Measurements from ENCODE around the gene C4orf51. TPM values are rescaled to one million over a fixed set of nuclear protein-coding genes. Genes with fewer than 3 reads are reported as not detected.

C4orf51 gene
- total and polyA plus RNA-seq, 7 experiments from 2014 or later, result not detected

DNA sequence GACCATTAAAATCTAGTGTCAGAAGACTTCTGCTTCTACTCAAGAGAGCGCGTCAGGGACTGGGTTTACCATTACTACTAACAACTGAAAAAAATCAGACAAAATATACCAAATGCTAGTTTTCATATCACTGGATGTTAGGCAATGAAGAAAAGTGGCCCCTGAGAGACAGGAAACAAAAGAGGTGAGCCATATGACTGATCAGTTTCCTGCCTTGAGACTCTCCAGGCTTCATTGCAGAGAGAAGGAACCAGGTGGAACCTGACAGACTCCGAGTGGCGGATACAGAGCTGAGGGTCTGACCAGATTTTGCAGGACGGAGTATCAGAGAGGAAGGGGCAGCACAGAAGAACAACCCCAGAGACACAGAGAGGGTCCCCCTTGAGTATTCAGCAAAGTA is 86.3 kb downstream of the C4orf51 start:
- intact Hi-C loops (cut with micrococcal nuclease), result loop anchor here in 1 of 2 donors (5.0 kb wide), 1 partner anchor 41 kb away; no protein-coding TSS in a partner anchor
- no peak overlapping the region for H3K4me3 ChIP-seq (ENCODE audit: low read length)
- no peaks in the 10 kb centered on the region for H3K9me3 ChIP-seq (ENCODE audit: control insufficient read depth in 2 of 3, low read length in 3 of 3)
- no peaks in the 10 kb centered on the region for H3K27me3 ChIP-seq (ENCODE audit: control insufficient read depth in 2 of 2, insufficient read depth in 2 of 2, low read length in 2 of 2)
- no peak overlapping the region for H3K27ac ChIP-seq (ENCODE audit: low read depth, low read length)
- peaks cover 0 to 39% (median 3%) of the 10 kb centered on the region in 3 experiments for H3K36me3 ChIP-seq (ENCODE audit: control insufficient read depth in 2 of 3, insufficient read depth in 3 of 3, low read length in 3 of 3)
- ChIA-PET POLR2A (no interaction called here), CTCF (interaction anchor here (0.5 kb wide), 1 partner anchor 1057 kb away, joined by 4 read pairs; no protein-coding TSS in a partner anchor)
- ATAC-seq (no peak), DNase-seq (no peak)
- no peak overlapping the region for H3K4me3 Mint-ChIP-seq
- peaks cover 0 to 13% (median 5%) of the 10 kb centered on the region in 11 donors for H3K9me3 Mint-ChIP-seq
- no peak overlapping the region for H3K27ac Mint-ChIP-seq
- H3K4me1 Mint-ChIP-seq, result peaks cover 0 to 16% (median 0%) of the 10 kb centered on the region in 7 donors
- no peaks in the 10 kb centered on the region for H3K27me3 Mint-ChIP-seq
- H3K4me1 ChIP-seq (ENCODE audit: control insufficient read depth in 2 of 2, insufficient read depth in 2 of 2, low read length in 2 of 2), result no peaks in the 10 kb centered on the region
- H3K36me3 Mint-ChIP-seq, result peaks cover 22 to 76% (median 63%) of the 10 kb centered on the region in 5 donors

DNA sequence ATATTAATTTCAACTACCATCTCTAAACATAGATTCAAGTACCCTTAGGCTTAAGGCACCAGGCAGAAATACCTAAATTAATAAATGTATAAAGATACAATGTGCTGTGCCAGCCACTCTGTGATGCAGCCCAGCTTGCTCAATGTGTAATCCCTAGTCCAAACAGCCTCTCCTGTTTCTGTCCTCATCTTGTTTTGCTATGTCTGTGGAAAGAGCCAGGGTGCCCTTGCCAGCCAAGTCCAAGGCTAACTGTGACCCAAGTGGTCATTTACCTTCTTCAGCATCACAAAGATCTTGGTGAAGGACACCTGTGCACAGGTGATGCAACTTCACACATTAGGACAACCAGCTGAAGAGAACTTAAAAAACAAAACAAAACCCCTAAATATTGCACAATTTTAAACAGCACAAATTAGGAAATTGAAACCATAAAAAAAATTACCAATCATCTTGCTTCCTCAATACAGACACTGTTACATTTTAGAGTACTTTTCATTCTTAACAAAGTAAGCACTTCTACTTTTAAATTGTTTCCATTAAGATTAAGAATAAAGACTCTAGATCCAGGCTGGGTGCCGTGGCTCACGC is 89.6 kb downstream of the C4orf51 start:
- H3K27ac ChIP-seq (ENCODE audit: low read depth, low read length), result no peak overlapping the region
- intact Hi-C loops (cut with micrococcal nuclease), result loop anchor here in 1 of 2 donors (5.0 kb wide), 1 partner anchor 38 kb away; no protein-coding TSS in a partner anchor
- no peaks in the 10 kb centered on the region for H3K9me3 ChIP-seq (ENCODE audit: control insufficient read depth in 2 of 3, low read length in 3 of 3)
- H3K4me3 ChIP-seq (ENCODE audit: low read length), result no peak overlapping the region
- no peak for DNase-seq
- H3K4me1 ChIP-seq (ENCODE audit: control insufficient read depth in 2 of 2, insufficient read depth in 2 of 2, low read length in 2 of 2), result no peaks in the 10 kb centered on the region
- H3K4me1 Mint-ChIP-seq, result peaks cover 0 to 21% (median 0%) of the 10 kb centered on the region in 7 donors
- H3K27ac Mint-ChIP-seq, result no peak overlapping the region
- H3K36me3 ChIP-seq (ENCODE audit: control insufficient read depth in 2 of 3, insufficient read depth in 3 of 3, low read length in 3 of 3), result peaks cover 6 to 26% (median 13%) of the 10 kb centered on the region in 3 experiments
- peaks cover 0 to 13% (median 5%) of the 10 kb centered on the region in 11 donors for H3K9me3 Mint-ChIP-seq
- ChIA-PET CTCF (no interaction called here), POLR2A (no interaction called here)
- H3K4me3 Mint-ChIP-seq, result no peak overlapping the region
- H3K27me3 ChIP-seq (ENCODE audit: control insufficient read depth in 2 of 2, insufficient read depth in 2 of 2, low read length in 2 of 2), result no peaks in the 10 kb centered on the region
- peaks cover 22 to 82% (median 66%) of the 10 kb centered on the region in 5 donors for H3K36me3 Mint-ChIP-seq
- ATAC-seq, result no peak
- H3K27me3 Mint-ChIP-seq, result no peaks in the 10 kb centered on the region

DNA sequence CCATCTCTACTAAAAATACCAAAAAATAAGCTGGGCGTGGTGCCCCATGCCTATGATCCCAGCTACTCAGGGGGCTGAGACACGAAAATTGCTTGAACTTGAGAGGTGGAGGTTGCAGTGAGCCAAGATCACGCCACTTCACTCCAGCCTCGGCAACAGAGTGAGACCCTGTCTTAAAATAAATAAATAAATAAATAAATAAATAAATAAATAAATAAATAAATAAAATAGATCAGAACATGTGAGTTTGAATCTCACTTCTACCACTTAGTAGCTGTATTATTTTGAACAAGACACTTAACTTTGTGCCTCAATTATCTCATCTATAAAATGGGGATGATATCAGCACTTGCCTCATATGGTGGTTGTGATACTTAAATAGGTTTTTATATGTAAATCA is 90.2 kb downstream of the C4orf51 start:
- Histone ChIP-seq H3K27ac (ENCODE audit: low read depth, low read length) (no peak overlapping the region), H3K4me1 (ENCODE audit: control insufficient read depth in 2 of 2, insufficient read depth in 2 of 2, low read length in 2 of 2) (no peaks in the 10 kb centered on the region), H3K36me3 (ENCODE audit: control insufficient read depth in 2 of 3, insufficient read depth in 3 of 3, low read length in 3 of 3) (peaks cover 6 to 26% (median 14%) of the 10 kb centered on the region in 3 experiments), H3K4me3 (ENCODE audit: low read length) (no peak overlapping the region), H3K9me3 (ENCODE audit: control insufficient read depth in 2 of 3, low read length in 3 of 3) (no peaks in the 10 kb centered on the region), H3K27me3 (ENCODE audit: control insufficient read depth in 2 of 2, insufficient read depth in 2 of 2, low read length in 2 of 2) (no peaks in the 10 kb centered on the region)
- Mint-ChIP-seq H3K4me3 (no peak overlapping the region), H3K27me3 (no peaks in the 10 kb centered on the region), H3K27ac (no peak overlapping the region), H3K36me3 (peaks cover 19 to 76% (median 61%) of the 10 kb centered on the region in 5 donors), H3K4me1 (peaks cover 0 to 21% (median 0%) of the 10 kb centered on the region in 7 donors), H3K9me3 (peaks cover 0 to 13% (median 5%) of the 10 kb centered on the region in 11 donors)
- intact Hi-C loops (cut with micrococcal nuclease), result no loop called here
- DNase-seq (no peak), ATAC-seq (no peak)
- ChIA-PET CTCF (no interaction called here), POLR2A (no interaction called here)

DNA sequence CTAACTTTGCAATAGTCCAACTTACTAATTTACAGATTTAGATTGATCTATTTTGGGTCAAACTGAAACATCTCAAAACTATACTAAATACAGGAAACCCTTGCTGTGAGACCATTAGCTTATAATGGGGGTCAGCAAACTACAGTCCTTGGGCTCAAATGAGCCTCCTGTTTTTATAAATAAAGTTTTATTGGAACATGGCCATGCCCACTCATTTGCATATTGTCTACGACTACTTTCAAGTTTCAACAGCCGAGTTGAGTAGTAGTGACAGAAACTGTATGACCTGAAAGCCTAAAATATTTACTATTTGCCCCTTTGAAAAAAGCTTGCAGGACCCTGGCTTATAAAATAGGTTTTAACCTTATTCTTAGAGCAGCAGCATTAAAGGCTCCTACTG is 92.4 kb downstream of the C4orf51 start:
- Mint-ChIP-seq H3K36me3 (peaks cover 20 to 64% (median 48%) of the 10 kb centered on the region in 5 donors), H3K27ac (no peak overlapping the region), H3K9me3 (peaks cover 0 to 9% (median 4%) of the 10 kb centered on the region in 11 donors), H3K4me3 (no peak overlapping the region), H3K4me1 (peaks cover 0 to 8% (median 0%) of the 10 kb centered on the region in 7 donors), H3K27me3 (no peaks in the 10 kb centered on the region)
- Histone ChIP-seq H3K4me3 (ENCODE audit: low read length) (no peak overlapping the region), H3K27me3 (ENCODE audit: control insufficient read depth in 2 of 2, insufficient read depth in 2 of 2, low read length in 2 of 2) (no peaks in the 10 kb centered on the region), H3K9me3 (ENCODE audit: control insufficient read depth in 2 of 3, low read length in 3 of 3) (no peaks in the 10 kb centered on the region), H3K4me1 (ENCODE audit: control insufficient read depth in 2 of 2, insufficient read depth in 2 of 2, low read length in 2 of 2) (no peaks in the 10 kb centered on the region), H3K27ac (ENCODE audit: low read depth, low read length) (no peak overlapping the region), H3K36me3 (ENCODE audit: control insufficient read depth in 2 of 3, insufficient read depth in 3 of 3, low read length in 3 of 3) (peaks cover 6 to 31% (median 15%) of the 10 kb centered on the region in 3 experiments)
- no peak for ATAC-seq
- CTCF ChIA-PET, result no interaction called here
- POLR2A ChIA-PET, result no interaction called here
- no peak for DNase-seq
- intact Hi-C loops (cut with micrococcal nuclease), result no loop called here

DNA sequence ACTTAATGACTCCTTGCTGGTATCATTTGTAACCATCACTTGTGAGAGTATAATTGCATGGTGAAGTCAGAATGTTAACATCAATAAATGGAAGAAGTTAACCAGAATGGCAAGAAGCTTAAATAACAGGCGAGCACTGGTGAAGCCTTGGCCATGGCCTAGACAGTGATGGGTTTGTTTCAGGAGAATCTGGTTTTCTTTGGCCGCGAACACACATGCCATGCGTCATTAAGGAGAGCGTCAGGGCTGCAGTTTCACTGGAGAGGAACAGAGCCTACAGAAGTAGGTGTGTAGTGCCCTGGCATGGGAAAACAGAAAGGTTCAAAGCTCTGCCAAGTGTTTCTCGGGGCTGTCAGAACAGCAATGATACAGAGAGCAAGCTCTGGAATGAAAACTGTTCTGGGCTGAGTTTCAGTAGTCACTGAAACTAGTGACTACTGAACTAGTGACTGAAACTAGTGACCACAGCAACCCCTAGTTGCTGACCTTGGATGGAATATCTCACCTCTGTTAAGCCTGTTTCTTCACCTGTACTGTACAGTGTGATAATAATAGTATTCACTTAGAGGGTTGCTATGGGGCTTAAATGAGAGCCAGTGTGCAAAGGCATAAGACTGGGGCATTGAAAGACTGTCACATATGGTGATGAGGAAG is 93.8 kb downstream of the C4orf51 start:
- CTCF ChIA-PET, result interaction anchor here (0.6 kb wide), 1 partner anchor 306 kb away, joined by 3 read pairs; no protein-coding TSS in a partner anchor

DNA sequence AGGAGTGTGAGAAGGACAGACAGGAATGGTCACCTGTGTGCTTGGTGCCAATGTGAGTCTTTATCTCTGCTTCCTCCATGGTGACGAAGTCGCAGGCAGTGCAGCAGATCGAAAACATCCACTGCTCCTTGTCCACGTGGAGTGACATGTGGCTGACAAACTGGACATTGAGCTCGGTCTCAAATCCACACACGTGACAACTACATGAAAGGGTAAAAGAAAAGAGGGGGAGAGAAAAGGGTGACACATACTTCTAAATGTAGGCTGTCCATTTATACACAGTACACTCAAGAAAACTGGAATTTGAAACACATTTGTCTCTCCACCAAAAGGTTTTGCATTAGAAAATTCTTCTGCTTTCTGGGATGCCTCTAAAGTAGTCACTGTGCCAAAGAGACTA is 94.5 kb downstream of the C4orf51 start:
- H3K4me1 Mint-ChIP-seq, result peaks cover 0 to 7% (median 0%) of the 10 kb centered on the region in 7 donors
- POLR2A ChIA-PET, result no interaction called here

More for the DNA sequence above, 93.8 kb downstream of the C4orf51 start:
- peaks cover 0 to 6% (median 0%) of the 10 kb centered on the region in 7 donors for H3K4me1 Mint-ChIP-seq
- no peak overlapping the region for H3K4me3 Mint-ChIP-seq
- peaks cover 0 to 2% (median 0%) of the 10 kb centered on the region in 11 donors for H3K9me3 Mint-ChIP-seq
- H3K36me3 ChIP-seq (ENCODE audit: control insufficient read depth in 2 of 3, insufficient read depth in 3 of 3, low read length in 3 of 3), result peaks cover 6 to 31% (median 15%) of the 10 kb centered on the region in 3 experiments
- ATAC-seq (no peak), DNase-seq (no peak)
- POLR2A ChIA-PET, result interaction anchor here (0.8 kb wide), 1 partner anchor 11 kb away, joined by 3 read pairs; no protein-coding TSS in a partner anchor
- no peaks in the 10 kb centered on the region for H3K27me3 Mint-ChIP-seq
- H3K36me3 Mint-ChIP-seq, result peaks cover 20 to 62% (median 40%) of the 10 kb centered on the region in 5 donors
- H3K4me3 ChIP-seq (ENCODE audit: low read length), result no peak overlapping the region
- H3K27ac Mint-ChIP-seq, result no peak overlapping the region
- intact Hi-C loops (cut with micrococcal nuclease), result no loop called here
- no peaks in the 10 kb centered on the region for H3K9me3 ChIP-seq (ENCODE audit: control insufficient read depth in 2 of 3, low read length in 3 of 3)
- H3K4me1 ChIP-seq (ENCODE audit: control insufficient read depth in 2 of 2, insufficient read depth in 2 of 2, low read length in 2 of 2), result no peaks in the 10 kb centered on the region
- no peak overlapping the region for H3K27ac ChIP-seq (ENCODE audit: low read depth, low read length)
- H3K27me3 ChIP-seq (ENCODE audit: control insufficient read depth in 2 of 2, insufficient read depth in 2 of 2, low read length in 2 of 2), result no peaks in the 10 kb centered on the region

More for the DNA sequence above, 94.5 kb downstream of the C4orf51 start:
- no peaks in the 10 kb centered on the region for H3K27me3 Mint-ChIP-seq
- no peak overlapping the region for H3K27ac ChIP-seq (ENCODE audit: low read depth, low read length)
- no peaks in the 10 kb centered on the region for H3K4me1 ChIP-seq (ENCODE audit: control insufficient read depth in 2 of 2, insufficient read depth in 2 of 2, low read length in 2 of 2)
- H3K36me3 ChIP-seq (ENCODE audit: control insufficient read depth in 2 of 3, insufficient read depth in 3 of 3, low read length in 3 of 3), result peaks cover 6 to 36% (median 15%) of the 10 kb centered on the region in 3 experiments
- DNase-seq (no peak), ATAC-seq (no peak)
- H3K27ac Mint-ChIP-seq, result no peak overlapping the region
- H3K9me3 ChIP-seq (ENCODE audit: control insufficient read depth in 2 of 3, low read length in 3 of 3), result no peaks in the 10 kb centered on the region
- H3K36me3 Mint-ChIP-seq, result peaks cover 20 to 68% (median 45%) of the 10 kb centered on the region in 5 donors
- H3K4me3 Mint-ChIP-seq, result no peak overlapping the region
- H3K27me3 ChIP-seq (ENCODE audit: control insufficient read depth in 2 of 2, insufficient read depth in 2 of 2, low read length in 2 of 2), result no peaks in the 10 kb centered on the region
- intact Hi-C loops (cut with micrococcal nuclease), result no loop called here
- H3K9me3 Mint-ChIP-seq, result peaks cover 0 to 1% (median 0%) of the 10 kb centered on the region in 11 donors
- no peak overlapping the region for H3K4me3 ChIP-seq (ENCODE audit: low read length)
- CTCF ChIA-PET, result interaction anchor here (0.6 kb wide), 1 partner anchor 305 kb away, joined by 3 read pairs; no protein-coding TSS in a partner anchor
